ENCODE results near the gene CECR2.

The CECR2 gene

DNA sequence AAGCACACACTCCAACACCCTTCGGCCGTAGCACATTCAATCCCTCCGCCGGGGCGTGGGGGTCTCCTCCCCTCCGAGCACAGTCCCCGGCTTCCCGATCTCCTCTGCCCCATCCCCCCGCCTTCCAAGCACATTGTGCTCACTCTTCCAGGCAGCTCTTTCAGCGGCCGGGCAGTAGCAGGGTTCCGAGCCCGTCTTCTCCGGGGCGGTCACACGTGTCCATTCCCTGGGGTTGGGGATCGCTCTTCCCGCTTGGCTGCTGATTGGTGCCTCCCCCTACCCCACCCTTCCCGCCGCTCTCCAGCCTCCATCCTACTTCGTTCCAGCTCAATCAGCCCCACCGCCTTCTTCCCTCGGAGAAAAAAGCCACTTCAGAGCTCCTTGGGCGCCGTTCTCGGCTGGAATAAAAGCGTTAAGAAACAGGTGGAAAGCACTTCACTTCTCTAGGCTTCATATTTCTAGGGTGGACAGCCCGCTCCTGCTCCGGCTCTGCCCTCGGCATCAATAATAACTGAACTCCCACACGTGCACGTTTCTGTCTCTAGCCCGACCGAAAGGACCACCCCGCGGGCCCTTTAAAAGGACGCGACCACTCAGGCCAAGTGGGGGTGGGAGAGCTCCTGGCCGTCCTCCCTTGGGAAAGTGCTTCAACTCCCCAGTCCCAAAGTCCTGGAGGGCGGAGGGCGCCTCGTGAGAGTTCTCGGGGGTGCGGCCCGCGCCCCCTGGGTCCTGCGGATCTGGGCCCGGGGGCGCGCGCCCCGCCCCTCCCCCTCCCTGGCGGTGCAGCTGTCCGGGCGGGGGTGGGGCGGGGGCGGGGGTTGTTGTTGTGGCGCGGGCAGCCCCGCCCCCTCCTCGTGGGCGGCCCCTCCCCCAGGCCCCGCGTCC, 464 bp upstream of the CECR2 start:
- DNase-seq = no peak

DNA sequence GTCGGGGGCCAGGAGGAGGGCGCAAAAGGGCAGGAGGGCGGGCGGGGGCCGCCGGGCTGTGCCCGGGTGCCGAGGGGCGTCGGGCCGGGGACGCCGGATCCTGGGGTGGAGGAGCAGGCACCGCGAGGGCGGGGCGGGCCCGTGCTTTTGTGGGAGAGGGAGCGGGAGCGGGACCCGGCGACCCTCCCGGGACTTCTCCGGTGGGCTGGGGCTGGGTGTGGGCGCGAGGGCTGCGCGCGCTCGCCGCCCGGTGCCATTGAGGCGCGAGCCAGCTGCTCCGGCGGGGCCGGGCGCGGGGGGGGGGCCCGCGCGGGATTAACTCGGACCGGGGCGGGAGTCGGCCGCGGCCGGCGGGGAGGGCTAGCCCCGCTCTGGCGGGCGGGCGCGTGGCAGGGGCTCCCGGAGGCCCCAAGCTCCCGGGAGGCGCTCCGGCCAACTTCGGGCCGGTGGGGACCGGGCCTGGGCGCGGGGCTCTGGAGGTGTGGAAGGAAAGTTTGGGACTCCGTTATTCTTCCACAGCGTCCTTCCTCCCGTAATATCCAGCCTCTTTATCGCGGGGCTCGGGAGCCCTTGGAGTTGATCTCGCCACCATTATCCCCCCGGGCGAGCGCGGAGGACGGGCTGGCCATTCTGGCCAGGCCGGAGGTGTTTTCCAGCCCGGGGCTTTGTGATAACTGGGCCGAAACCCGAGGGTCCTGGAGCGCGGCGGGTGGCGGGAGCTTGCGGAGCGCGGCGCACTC, 936 bp downstream of the CECR2 start:
- DNase-seq = no peak

DNA sequence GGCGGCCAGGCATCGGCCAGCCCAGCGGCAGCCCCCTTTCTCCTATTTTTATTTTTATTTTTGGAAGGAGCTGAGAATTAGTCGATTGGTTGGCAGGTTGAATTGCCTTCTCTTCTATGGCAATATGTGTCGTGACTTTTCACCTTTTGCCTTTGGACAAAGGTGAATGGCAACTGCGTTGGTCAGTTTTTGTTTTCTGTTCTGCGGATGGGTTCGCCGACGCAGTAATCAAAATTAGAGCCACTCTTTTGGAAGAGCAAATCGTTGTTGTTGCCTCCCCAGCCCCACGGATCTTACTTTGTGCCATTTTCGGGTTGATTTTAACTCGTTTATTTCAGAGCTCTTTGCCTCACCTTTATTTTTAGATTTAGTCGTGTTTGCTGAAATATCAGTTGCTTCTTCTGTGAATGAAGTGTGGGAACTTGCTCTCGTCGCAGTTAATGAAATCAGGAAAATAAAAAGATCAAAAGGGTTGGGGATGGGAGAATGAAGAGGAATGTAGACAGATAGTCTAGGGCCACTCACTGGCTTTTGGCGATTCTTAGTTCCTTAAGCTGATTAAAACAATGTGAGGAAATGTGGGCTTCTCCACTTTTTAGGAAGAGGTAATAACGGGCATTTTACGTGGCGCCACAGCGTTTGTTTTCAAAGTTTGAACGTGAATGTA, 1.6 kb downstream of the CECR2 start:
- DNase-seq = no peak

DNA sequence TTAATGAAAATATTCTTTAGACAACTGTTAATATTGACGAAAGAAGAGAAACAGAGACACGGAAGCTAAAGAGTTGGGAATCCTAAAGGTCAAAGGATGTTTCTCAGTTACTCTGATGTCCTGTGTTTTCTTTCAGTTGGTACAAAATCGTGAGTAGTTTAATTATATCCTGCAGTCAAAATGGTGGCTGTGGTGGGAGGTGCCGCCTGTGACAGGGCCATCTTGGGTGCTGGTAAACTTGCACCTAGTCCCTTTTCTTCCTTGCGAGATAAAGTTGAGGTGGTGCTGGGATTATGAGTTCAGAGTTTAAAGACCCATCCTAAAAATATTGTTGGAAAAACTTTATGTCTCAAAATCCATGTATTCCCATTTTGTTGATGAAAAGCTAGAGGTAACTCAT, 2.2 kb downstream of the CECR2 start:
- no peak for DNase-seq

DNA sequence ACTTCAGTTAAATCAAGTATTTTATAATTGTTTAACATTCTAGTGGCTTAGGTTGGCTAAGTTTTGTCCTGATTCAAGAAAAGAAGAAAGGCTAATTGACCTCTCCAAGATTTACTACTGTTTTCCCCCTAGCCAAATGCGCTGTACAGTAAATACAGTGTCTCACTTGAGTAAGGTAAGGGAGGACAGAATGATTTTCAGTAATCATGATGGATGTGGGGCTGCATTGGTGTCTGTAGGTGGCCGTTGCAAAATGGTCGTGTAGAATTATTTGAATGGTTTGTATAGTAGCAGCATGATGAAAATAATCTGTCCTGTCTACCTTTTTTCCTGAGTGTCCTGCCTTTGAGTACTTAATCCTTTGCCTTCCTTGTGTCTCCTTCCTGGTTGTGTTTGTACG, 4.6 kb downstream of the CECR2 start:
- DNase-seq = no peak

DNA sequence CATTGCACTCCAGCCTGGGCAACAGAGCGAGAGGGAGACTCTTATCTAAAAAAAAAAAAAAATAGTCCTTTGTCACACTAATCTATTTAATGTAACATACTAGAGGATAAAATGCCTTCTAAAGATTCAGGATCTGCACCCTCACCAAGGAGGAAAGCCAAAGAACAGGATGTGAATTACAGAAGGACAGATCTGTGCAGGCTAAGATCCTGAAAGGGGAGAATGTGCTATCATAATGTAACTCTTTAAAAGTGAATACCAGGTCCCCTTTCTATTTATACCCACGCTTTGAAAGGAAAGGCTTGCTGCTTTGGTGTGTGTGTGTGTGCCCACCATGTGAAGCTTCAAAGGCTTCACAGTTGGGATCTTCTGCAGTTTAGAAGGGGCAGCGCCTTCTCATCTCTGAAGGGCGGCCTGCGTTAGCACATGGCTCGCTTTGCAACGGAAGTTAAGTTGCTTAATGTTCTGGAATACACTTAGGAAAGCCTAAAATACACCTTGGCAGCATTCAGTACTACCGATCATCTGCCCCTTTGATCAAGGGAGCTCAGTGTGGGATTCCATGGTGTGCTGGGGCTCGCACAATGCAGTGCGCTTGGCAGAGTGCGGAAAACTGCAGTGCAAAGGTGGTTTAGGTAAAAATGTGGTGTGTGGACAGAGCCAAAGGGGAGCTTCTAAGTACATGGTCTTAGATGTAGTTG, 6.8 kb downstream of the CECR2 start:
- DNase-seq = no peak

DNA sequence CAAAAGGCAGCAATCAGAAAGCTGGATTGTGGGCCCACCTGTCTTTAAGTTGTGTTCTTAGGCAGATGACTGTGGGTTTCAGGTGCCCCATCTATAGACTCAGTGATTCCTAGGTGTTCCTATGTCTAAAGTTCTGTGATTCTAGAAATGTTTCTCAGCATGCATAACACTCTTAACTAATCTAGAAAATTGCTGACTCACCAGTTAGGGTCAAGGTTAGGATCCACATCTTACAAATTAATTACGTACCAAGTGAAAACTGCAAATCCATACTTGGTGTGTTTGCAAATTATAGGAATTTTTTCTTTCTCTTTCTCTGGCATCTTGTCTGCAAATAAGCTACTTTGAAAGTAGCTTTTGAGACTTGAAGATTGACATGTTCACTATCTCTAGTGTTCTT, 7.7 kb downstream of the CECR2 start:
- no peak for DNase-seq

DNA sequence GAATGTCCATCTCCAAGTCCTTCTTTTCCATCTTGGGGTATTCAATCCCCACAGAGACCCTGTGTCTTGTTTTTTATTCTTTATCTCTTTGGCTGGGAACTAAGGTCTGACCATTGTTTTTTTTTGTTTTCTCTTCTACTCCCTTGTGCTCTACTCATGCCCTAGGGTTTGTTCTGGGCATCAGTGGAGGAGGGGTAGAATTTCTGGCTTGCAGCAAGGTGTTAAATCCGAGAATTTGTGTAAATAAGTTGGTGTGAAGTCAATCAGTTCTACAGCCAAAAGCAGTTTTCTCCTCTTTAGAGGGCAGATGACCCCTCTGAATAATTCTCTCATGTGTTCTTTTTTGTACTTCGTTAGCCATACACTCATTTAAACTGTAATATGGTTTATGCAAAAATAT, 10.7 kb downstream of the CECR2 start:
- no peak for DNase-seq

DNA sequence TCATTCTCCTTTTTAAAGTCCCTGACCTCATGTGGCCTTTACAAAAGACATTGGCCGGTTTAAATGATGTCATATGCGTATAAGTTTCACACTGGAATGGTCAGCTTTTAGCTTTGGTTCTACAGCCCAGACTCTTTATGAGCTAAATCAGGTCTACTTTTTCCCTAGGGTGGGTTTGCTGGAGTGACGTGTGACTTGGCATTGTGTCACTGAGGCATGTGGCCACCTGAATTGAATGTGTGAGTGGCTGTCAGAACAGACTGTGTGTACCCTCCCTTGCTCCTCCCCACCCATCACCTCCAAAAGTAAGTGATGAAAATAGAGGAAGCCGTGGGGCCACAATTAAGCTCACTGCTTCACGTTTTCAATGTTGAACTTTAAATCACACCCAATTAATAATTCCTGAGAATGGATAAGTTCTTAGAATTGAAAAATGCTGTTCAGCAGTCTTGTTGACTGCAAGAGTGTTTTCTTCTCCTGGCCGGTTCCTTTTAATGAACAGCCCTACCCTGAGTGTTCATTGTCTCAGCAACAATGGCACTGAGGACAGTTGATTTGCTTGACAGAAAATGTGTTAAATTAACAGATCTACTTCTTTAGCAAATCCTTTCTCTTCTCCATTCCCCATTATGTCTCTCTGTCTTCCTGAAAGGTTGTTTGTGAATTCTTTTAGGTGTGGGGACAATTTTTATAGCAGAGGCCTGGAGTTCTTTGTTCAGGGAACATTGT, 11.3 kb downstream of the CECR2 start:
- DNase-seq = no peak

DNA sequence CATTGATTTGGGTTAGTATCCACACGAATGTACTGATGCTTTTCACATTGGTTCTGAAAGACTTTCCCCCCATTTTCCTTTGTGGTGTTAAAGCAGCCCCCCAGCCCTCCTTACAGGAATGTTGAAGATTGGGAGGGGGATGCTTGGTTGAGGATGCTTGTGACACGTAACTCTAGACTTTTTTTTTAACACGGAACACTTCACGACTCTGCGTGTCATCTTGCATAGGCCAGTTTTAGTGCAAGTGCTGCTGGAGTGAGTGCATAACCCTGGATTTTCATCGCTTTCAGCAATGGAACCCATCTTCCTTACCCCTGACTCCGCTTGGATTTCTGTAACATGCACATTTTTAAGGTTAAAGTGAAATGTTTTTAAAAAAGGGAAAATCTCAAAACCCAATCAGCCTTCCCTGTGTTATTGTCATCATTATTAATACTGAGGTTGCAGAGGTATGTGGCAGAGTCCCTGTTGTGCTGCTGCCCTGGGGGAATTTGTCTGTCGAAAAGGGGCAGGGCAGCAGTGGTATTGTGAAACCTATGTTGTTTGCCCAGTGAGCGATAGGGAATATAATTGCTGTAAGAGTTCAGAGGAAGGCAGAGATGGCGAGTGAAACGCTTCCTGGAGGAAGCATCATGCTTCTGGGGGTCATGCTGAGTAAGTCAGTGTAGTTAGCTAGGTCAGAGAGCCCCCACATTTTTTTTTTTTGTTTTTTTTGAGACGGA, 12.1 kb downstream of the CECR2 start:
- no peak for DNase-seq

DNA sequence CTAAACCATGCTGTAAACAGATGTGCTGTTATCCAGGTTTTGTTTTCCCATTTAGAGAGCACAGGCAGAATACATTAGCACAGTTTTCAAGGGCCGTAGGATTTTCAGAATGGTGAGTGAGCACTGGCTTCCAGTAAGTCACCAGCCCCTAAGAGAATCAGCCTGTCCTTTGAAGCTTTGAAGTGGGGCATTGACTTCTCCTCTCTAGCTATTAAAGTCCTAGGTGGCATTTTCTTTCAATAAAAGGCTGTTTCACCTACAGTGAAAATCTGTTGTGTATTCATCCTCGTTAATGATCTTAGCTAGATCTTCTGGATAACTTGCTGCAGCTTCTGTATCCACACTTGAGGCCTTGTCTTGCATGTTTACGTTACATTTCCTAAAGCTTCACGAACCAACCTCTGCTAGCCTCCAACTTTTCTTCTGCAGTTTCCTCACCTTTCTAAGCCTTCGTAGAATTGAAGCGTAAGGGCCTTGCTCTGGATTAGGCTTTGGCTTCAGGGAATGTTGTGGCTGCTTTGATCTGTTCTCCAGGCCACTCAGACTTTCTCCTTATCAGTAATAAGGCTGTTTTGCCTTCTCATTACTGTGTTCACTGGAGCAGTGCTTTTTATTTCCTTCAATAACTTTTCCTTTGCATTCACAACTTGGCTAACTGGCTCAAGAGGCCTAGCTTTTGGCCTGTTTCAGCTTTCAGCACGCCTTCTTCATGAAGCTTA, 15.5 kb downstream of the CECR2 start:
- DNase-seq = no peak

DNA sequence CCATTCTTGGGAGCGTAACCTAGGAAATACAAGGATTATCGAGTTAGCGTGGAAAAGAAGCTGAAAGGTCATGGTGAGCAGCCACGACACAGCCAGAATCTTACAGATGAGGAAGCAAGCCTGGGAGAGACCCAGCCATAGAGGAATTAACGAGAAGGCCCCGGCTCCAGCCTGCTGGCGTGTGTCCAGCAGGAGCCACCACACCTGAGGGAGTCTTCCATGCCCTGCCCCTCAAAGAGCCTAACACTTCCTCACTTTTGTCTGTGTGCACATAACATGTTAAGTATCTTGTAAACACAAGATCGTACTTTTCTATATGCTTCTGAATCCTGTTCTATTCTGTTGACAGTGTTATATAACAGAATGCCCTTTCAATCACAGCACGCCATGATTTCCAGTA, 18.1 kb downstream of the CECR2 start:
- no peak for DNase-seq

DNA sequence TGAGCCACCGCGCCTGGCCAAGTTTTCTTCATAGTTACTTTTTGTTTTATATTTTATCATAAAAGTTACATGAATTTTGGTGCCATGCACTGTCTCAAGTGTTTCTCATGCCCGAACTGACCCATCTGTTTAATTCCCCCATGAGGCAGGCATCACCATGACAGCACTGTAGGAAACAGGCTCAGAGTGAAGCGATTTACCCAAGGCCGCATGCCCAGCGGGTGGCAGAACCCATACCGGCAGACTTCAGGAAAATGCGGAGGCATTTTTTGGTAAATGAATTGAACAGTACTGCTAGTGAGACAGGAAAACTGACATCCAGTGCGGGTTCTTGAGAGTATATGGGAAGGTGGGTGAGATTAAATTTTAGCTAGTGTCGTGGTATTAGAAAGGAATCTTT, 19.0 kb downstream of the CECR2 start:
- no peak for DNase-seq

DNA sequence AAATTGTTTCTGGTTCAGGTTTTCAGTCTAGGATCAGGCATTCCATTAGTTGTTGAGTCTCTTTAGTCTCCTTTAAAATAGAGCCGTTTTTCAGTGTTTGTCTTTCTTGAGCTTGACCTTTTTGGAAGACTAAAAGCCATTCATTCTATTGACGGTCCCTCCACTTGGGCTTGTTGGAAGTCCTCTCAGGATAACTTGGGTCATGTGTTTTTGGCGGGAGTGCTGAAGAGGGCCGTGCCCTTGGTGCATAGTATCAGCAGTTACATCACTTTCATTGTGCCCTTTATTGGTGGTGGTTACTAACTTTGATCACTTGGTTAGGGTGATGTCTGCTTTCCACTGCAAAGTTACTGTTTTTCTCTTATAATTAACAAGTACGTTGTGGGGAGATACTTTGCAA, 20.8 kb downstream of the CECR2 start:
- no peak for DNase-seq

DNA sequence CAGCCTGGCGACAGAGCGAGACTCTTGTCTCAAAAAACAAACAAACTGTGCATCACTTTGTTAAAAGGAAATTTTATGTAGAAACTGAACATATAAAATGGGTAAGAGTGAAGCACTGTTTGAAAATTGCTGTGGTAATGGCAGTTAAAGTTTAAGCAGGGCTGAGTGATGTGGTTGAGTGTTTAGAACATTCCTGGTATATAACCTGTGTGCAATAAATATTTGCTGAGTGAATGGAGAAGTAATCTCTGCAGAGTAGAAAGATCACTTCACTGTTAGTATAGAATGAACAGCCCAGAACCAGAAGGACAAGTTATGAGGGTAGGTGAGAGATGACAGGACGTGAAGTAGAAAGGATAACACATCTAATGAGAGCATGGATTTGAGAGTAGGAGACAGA, 27.3 kb downstream of the CECR2 start:
- DNase-seq = no peak

DNA sequence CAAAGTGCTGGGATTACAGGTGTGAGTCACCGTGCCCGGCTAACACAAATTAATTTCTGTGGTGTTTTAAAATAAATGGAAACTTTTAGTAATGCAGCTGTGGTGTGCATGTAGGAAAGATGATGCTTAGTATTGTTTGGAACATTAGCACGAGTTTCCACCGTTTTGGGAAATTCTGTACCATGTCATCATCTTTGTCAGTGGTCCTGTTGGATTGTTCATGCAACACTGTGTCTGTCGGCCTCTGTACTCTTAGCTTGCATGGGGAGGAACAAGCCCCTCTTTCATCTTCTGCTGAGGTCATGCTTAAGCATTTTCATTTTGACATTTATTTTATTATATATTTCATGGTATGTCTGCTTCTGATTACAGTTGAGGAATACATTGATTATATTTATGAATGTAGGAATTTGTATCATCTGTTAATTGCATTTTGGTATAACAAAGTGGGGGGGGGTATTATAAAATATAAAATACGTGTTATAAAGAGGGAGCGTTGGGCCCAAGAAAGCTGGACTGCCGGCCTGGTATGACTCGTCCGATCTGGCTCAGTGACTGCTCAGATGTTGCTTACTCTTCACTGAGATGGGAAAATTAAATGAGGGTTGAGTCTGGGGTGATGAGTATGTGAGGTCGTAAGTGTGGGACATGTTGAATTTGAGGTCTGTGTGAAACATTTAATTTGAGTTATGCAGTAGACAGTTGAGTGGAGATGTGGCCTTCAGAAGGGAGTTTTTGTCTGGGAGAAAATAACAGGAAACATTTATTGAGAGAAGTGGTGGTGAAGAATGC, 28.7 kb downstream of the CECR2 start:
- DNase-seq = no peak

DNA sequence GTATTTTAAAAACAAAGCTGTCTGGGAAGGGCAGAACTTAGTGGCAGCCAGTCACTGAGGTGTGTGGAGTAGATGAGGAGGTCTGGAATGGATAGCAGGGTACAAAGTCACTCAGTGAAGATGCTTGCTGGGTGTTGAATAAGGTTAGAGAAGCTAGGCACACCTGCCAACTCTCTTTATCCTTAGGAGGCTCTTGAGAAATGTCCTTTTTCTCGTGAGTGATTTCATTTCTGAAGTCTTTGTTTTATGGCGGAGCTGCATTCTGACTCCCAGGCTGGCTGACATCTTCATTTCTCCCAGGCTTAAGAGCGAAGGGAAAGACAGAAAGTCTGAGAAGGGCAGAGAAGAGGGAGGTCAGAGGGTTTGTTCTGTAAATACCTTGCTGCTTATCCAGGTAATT, 31.0 kb downstream of the CECR2 start:
- no peak for DNase-seq

DNA sequence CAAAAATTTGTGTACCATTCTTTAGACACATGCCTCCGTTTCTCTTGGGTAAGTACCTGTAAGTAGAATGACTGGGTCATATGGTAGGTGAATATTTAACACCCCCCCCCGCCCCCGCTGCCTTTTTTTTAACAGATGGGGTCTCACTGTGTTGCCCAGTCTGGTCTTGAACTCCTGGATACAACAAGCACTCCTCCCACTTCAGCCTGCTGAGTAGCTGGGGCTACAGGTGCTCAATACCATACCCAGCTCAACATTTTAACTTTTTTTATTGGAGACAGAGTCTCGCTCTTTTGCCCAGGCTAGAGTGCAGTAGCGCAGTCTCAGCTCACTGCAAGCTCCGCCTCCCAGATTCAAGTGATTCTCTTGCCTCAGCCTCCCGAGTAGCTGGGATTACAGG, 32.5 kb downstream of the CECR2 start:
- DNase-seq = no peak

DNA sequence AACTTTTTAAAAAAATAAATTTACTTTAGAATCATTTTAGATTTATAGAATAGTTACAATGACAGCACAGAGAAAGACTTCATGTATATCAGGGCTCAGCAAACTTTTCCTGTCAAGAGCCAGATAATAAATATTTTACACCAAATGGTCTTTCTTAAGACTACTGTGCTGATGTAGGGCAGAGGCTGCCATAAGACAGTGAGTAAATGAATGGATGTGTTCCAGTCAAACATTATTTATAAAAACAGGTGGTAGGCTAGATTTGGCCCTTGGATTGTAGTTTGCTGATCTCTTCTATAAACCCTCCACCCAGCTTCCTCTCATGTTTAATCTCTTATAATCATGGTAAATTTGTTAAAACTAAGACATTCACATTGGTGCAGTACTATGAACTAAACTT, 33.0 kb downstream of the CECR2 start:
- no peak for DNase-seq

DNA sequence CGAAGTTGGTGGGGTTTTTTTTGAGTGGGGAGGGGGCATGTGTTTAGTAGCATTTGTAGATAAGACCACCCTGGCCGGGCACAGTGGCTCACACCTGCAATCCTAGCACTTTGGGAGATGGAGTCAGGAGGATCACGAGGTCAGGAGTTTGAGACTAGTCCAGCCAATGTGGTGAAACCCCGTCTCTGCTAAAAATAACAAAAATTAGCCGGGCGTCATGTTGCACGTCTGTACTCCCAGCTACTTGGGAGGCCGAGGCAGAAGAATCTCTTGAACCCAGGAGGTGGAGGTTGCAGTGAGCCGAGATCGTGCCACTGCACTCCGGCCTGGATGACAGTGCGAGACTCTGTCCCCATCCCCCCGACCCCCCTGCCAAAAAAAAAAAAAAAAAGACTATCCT, 34.6 kb downstream of the CECR2 start:
- no peak for DNase-seq

Measured in AML-193 (cell line).